GM21786 (cell line): ENCODE results near the gene NBPF3.
"Not testable (repeated sequence)": the region's sequence is repeated elsewhere in the genome, so short reads cannot be mapped to it uniquely, and the experiment has no call there.

ENCODE experiments used
- ATAC-seq: cut with Tn5 transposase; IDR thresholded peaks from one replicate; pipeline ENCODE4 v1.9.1; 2021; ENCODE audit not compliant: unreplicated experiment

Gene NBPF3

GRCh38 chr1:21517161-21517589 is 77.2 kb downstream of the NBPF3 start:
- ATAC-seq = no peak

- no peak for ATAC-seq
These were observed 77.9 kb downstream of the NBPF3 start for GRCh38 chr1:21517660-21518480.

- no peak for ATAC-seq
These were observed 79.0 kb downstream of the NBPF3 start for GRCh38 chr1:21518774-21519455.

- ATAC-seq = not testable (repeated sequence)
These were observed 79.6 kb downstream of the NBPF3 start for GRCh38 chr1:21519486-21520070.

DNA sequence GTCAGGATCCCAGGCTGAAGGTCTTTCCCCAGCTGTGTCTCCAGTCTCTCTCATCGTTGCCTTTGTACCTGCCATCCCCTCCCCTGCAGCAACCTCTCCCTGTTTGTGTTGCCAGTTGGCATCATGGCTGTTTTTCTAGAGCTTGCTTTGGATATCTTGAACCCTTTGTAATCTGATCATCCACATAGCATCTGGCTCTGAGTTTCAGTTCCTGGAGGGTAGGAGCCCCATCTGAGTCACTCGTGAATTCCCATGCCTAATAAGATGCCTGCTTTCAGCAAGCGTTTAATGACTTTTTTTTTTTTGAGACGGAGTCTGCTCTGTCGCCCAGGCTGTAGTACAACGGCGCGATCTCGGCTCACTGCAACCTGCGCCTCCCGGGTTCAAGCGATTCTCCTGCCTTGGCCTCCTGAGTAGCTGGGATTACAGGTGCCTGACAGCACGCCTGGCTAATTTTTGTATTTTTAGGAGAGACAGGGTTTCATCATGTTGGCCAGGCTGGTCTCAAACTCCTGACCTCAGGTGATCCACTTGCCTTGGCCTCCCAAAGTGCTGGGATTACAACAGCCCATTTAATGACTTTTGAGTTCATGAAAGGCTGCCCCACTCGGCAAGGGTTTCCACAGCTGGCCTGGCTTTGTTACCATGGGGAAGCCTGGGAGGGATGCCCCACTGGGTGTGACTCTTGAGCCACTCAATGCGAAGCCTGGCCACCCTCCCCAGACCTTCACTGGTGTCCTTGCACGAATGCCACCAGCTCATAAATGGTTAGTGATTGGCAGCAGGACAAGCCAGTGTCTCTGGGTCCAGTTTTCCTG is 81.2 kb downstream of the NBPF3 start:
- ATAC-seq = no peak

- no peak for ATAC-seq
These were observed 81.8 kb downstream of the NBPF3 start for GRCh38 chr1:21521717-21522060.

GRCh38 chr1:21522525-21523038 is 82.6 kb downstream of the NBPF3 start:
- no peak for ATAC-seq

DNA sequence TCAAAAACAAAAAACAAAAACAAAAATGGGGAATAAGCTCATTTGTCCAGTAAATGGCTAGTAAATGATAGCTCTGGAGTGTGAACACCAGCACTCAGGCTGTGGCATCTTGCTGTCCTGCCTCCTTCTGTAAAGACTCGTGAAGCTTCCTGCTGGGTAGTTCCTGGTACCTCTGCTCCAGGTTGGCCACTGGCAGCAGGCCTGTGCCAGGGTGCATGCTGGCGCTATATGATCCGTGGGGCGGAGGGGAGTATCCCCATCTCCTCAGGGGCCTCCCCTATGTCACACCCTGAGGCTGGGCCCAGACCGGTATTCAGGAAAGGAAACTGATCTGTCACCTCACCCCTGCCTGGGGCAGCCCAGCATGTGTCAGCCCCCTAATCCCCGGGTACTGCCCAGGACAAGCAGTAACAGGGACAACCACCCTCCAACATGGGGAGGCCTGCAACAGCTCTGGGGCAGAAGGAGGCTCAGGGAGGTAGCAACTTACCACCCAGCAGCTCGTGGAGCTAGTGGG is 83.4 kb downstream of the NBPF3 start:
- peak; percentile 48 for ATAC-seq

DNA sequence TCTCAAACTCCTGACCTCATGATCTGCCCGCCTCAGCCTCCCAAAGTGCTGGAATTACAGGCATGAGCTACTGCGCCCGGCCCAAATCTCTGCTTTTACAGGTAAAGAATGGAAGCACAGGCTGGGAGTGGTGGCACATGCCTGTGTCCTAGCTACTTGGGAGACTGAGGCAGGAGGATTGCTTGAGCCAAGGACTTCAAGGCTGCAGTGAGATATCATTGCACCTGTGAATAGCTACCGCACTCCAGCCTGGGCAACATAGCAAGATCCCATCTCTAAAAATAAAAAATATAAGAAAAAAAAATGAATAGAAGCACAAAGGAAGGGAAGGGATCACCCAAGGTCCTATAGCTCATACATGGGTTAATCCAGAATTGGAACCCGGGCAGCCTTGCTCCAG is 84.3 kb downstream of the NBPF3 start:
- no peak for ATAC-seq

DNA sequence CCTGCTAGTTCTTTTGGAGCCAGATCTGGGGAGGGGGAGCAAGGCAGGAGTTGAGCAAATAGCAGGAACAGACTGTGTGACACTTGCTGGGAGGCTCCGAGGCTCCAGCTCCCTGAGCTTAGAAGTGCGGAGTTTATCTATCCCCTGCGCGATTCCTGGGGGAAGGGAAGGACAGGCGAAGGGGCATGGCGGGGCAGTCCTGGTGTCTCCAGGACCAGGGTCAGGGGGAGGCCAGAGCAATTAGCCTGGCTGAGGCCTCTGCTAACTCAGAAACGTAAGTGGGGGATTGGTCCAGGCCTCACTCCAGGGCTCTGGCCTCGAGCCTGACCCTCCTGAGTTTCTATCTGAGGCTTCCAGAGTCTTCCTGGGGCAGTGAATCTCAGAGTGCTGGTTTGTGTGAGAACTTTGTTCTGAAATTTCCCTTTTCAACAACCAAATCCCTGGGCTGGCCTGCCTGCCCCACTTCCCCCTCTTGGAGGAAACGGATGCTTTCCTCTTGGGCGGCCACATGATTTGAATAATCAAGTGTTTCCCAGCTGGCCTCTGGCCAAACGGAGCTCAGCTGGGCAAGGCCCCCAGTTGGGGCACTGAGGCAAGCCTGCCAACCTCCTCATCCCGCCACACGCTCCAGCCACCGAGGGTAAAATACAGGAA is 84.9 kb downstream of the NBPF3 start:
- no peak for ATAC-seq

- no peak for ATAC-seq
These were observed 85.4 kb downstream of the NBPF3 start for GRCh38 chr1:21525340-21525717.

GRCh38 chr1:21526441-21526840 is 86.5 kb downstream of the NBPF3 start:
- no peak for ATAC-seq

- ATAC-seq = no peak
These were observed 90.6 kb downstream of the NBPF3 start for GRCh38 chr1:21530368-21531016.

DNA sequence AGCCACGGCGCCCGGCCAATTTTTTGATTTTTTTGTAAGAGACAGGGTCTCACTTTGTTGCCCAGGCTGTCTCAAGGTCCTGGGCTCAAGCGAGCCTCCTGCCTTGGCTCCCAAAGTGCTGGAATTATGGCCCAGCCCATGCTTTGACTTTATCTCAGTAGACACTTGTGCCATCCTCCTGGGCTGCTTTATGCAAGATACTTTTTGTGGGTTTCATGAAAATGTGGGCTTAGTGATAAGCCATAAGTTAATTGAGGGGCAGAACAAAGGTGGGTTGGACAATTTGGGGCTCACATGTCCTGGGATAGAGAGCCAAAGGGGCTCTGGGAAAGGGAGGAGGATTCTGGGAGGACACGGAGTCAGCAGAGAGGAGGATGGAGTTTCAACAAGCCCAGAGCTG is 91.3 kb downstream of the NBPF3 start:
- ATAC-seq = no peak

DNA sequence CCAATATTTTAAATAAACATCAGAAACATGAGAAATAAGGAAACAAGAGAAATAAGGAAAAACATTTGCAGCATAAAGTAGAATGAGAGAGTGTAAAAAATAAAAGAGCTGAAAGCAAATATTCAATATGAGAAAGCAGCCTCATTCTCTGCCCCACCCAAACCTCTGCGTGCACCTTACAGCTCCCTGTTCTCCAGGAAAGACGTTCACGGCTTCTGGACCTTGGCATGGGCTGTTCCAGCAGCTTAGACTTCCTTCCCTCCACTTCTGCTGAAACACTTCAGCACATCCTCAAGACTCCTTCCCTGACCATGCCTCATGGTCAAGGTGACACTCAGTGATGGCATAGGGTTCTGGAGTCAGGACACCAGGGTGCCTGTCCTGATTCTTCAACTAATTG is 92.6 kb downstream of the NBPF3 start:
- ATAC-seq = no peak

DNA sequence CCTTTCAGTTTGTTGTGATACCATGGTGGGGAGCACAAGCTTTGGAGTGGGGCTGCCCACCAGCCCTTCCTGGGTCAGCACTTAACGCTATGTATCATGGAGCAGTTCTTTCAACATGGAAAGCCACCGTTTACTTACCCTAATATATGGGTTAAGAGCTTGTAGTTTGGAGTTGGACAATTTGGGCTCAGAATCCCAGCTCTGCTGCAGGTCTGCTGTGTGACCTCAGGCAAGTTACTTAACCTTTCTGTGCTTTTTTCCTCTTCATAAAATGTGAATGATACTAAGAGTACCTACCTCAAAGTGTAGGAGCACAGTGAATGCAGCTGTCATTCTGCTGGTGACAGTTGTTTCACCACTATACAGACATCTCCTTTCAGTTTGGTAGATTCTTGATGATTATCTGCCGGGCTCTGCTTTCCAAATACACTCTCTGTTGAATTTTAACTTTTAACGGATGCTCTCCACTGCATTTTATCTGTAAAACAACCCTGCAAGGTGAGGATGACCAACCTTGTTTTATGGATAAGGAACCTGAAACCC is 93.1 kb downstream of the NBPF3 start:
- no peak for ATAC-seq

DNA sequence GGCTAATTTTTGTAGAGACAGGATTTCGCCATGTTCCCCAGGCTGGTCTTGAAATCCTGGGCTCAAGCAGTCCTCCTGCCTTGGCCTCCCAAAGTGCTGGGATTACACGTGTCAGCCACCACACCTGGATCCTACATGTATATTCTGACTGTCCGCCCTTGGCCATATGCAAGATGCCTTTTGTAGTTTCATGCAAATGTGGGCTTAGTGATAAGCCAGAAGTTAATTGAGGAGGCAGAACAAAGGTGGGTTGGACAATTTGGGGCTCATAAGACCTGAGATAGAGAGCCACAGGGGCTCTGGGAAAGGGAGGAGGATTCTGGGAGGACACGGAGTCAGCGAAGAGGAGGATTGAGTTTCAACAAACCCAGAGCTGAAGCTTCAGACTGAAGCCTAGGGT is 94.2 kb downstream of the NBPF3 start:
- no peak for ATAC-seq
